Measurements from ENCODE around the gene PHC2. TPM values are rescaled to one million over a fixed set of nuclear protein-coding genes. Genes with fewer than 3 reads are reported as not detected.

The PHC2 gene
- total RNA-seq, 1 donor from 2014 or later: 124 TPM

GRCh38 chr1:33343539-33343938 lies 87.4 kb downstream of the PHC2 start:
- no peaks in the 10 kb centered on the region for H3K27me3 ChIP-seq
- ATAC-seq (peak; percentile 1), DNase-seq (no peak)
- intact Hi-C loops (cut with DNase I): no loop called here
- no peak for TF ChIP-seq CTCF (IDR thresholded peaks at IDR 0.05)
- H3K27ac ChIP-seq: peak overlapping the region; percentile 40
- no peak overlapping the region for H3K4me3 ChIP-seq
- peaks cover 100% of the 10 kb centered on the region for H3K4me1 ChIP-seq
- H3K36me3 ChIP-seq: peaks cover 11% of the 10 kb centered on the region
- H3K9me3 ChIP-seq: no peaks in the 10 kb centered on the region

- DNase-seq (no peak), ATAC-seq (peak; percentile 68)
- intact Hi-C loops (cut with DNase I): no loop called here
- Histone ChIP-seq H3K36me3 (peaks cover 11% of the 10 kb centered on the region), H3K9me3 (no peaks in the 10 kb centered on the region), H3K27ac (peak overlapping the region; percentile 90), H3K27me3 (no peaks in the 10 kb centered on the region), H3K4me3 (no peak overlapping the region), H3K4me1 (peaks cover 100% of the 10 kb centered on the region)
- no peak for TF ChIP-seq CTCF (IDR thresholded peaks at IDR 0.05)
Measured at GRCh38 chr1:33342041-33342723, 88.7 kb downstream of the PHC2 start.

- no peaks in the 10 kb centered on the region for H3K27me3 ChIP-seq
- peak overlapping the region; percentile 90 for H3K27ac ChIP-seq
- intact Hi-C loops (cut with DNase I): no loop called here
- H3K4me1 ChIP-seq: peaks cover 100% of the 10 kb centered on the region
- H3K36me3 ChIP-seq: peaks cover 11% of the 10 kb centered on the region
- no peak for ATAC-seq
- no peaks in the 10 kb centered on the region for H3K9me3 ChIP-seq
- DNase-seq: no peak
- H3K4me3 ChIP-seq: no peak overlapping the region
- no peak for TF ChIP-seq CTCF (IDR thresholded peaks at IDR 0.05)
Measured at GRCh38 chr1:33341190-33341589, 89.7 kb downstream of the PHC2 start.

GRCh38 chr1:33339413-33339812 lies 91.5 kb downstream of the PHC2 start:
- intact Hi-C loops (cut with DNase I): no loop called here
- Histone ChIP-seq H3K36me3 (peaks cover 8% of the 10 kb centered on the region), H3K9me3 (no peaks in the 10 kb centered on the region), H3K4me1 (peaks cover 97% of the 10 kb centered on the region), H3K27me3 (no peaks in the 10 kb centered on the region), H3K4me3 (peak overlapping the region; percentile 6), H3K27ac (peak overlapping the region; percentile 90)
- peak; percentile 26 for TF ChIP-seq CTCF (IDR thresholded peaks at IDR 0.05)
- ATAC-seq (peak; percentile 18), DNase-seq (no peak)

GRCh38 chr1:33338440-33339211 lies 92.3 kb downstream of the PHC2 start:
- Histone ChIP-seq H3K4me3 (peak overlapping the region; percentile 6), H3K4me1 (peaks cover 97% of the 10 kb centered on the region)
- peak; percentile 78 for ATAC-seq

More at GRCh38 chr1:33338440-33339211, 92.3 kb downstream of the PHC2 start:
- Histone ChIP-seq H3K9me3 (no peaks in the 10 kb centered on the region), H3K27ac (peak overlapping the region; percentile 90), H3K27me3 (no peaks in the 10 kb centered on the region), H3K36me3 (peaks cover 15% of the 10 kb centered on the region)
- intact Hi-C loops (cut with DNase I): no loop called here
- DNase-seq: no peak
- TF ChIP-seq CTCF (IDR thresholded peaks at IDR 0.05): no peak

All from upper lobe of right lung (tissue), 1 donor.